Neural cell (in vitro differentiated cells): ENCODE results near the gene SPAG6. TPM values are rescaled to one million over a fixed set of nuclear protein-coding genes. Genes with fewer than 3 reads are reported as not detected.

Experiments used
- H2AFZ ChIP-seq: fragments of 200-600, 300-800 bp; sonication (generic), shearing (Covaris generic); 2 replicates; pipeline ENCODE4 v1.6.0; 2014; ENCODE audit warnings: low read depth, mild to moderate bottlenecking, antibody characterized with exemption, low read length, moderate library complexity
- H3F3A ChIP-seq: fragments of 200-600 bp; shearing (Covaris generic); 2 replicates; pipeline ENCODE4 v1.6.1; 2016; ENCODE audit warnings: mild to moderate bottlenecking, moderate library complexity, mixed read lengths, antibody characterized with exemption, low read length; ENCODE audit not compliant: insufficient read depth, poor library complexity, severe bottlenecking
- H3K27ac ChIP-seq: fragments of 200-600, 300-800 bp; sonication (generic), shearing (Covaris generic); 2 replicates; pipeline ENCODE4 v1.5.1; 2014; ENCODE audit warnings: mild to moderate bottlenecking, low read length, moderate library complexity
- H3K27me3 ChIP-seq: fragments of 300-800, 200-600 bp; sonication (generic), shearing (Covaris generic); 2 replicates; pipeline ENCODE4 v1.6.0; 2014; ENCODE audit warnings: mild to moderate bottlenecking, low read depth, low read length, moderate library complexity; ENCODE audit not compliant: insufficient read depth
- H3K36me3 ChIP-seq: fragments of 300-800, 200-600 bp; sonication (generic), shearing (Covaris generic); 2 replicates; pipeline ENCODE4 v1.5.1; 2014; ENCODE audit warnings: mild to moderate bottlenecking, antibody characterized with exemption, low read length, moderate library complexity; ENCODE audit not compliant: insufficient read depth
- H3K4me2 ChIP-seq: fragments of 300-800, 200-600 bp; sonication (generic), shearing (Covaris generic); 2 replicates; pipeline ENCODE4 v1.6.0; 2014; ENCODE audit warnings: mild to moderate bottlenecking, low read length
- H3K4me3 ChIP-seq: fragments of 300-800, 200-600 bp; sonication (generic), shearing (Covaris generic); 2 replicates; pipeline ENCODE4 v1.5.1; 2014; ENCODE audit warnings: mild to moderate bottlenecking, low read length, moderate library complexity
- H3K79me2 ChIP-seq: fragments of 200-600 bp; shearing (Covaris generic); replicated peaks from 2 replicates; pipeline ENCODE4 v1.6.0; 2014; ENCODE audit warnings: mild to moderate bottlenecking, low read length, moderate library complexity; ENCODE audit not compliant: insufficient read depth
- H3K9ac ChIP-seq: fragments of 300-800, 200-600 bp; sonication (generic), shearing (Covaris generic); 2 replicates; pipeline ENCODE4 v1.6.1; 2016; ENCODE audit warnings: mild to moderate bottlenecking, low read length, mixed read lengths
- H3K9me2 ChIP-seq: fragments of 200-600 bp; shearing (Covaris generic); 2 replicates; pipeline ENCODE4 v1.6.1; 2016; ENCODE audit warnings: mild to moderate bottlenecking, low read length, mixed read lengths; ENCODE audit not compliant: insufficient read depth
- H3K9me3 ChIP-seq: fragments of 200-600, 300-800 bp; sonication (generic), shearing (Covaris generic); 2 replicates; pipeline ENCODE4 v1.6.1; 2016; ENCODE audit warnings: mild to moderate bottlenecking, mixed run types, low read length, moderate library complexity, mixed read lengths
- H4K20me1 ChIP-seq: fragments of 200-600 bp; shearing (Covaris generic); 2 replicates; pipeline ENCODE4 v1.6.1; 2016; ENCODE audit warnings: mild to moderate bottlenecking, mixed run types; ENCODE audit not compliant: insufficient read depth
- EP300 ChIP-seq: fragments of 450-650 bp; conservative IDR thresholded peaks from 2 replicates; pipeline ENCODE4 v1.6.1; 2014; ENCODE audit warnings: antibody characterized with exemption, mild to moderate bottlenecking, moderate library complexity; ENCODE audit not compliant: poor library complexity, severe bottlenecking
- EZH2 ChIP-seq: fragments of 200-600, 300-800 bp; shearing (Covaris generic), sonication (generic); IDR thresholded peaks from 2 replicates; pipeline ENCODE4 v1.6.1; 2014; ENCODE audit warnings: antibody characterized with exemption, low read length, borderline replicate concordance, mild to moderate bottlenecking; ENCODE audit not compliant: insufficient read depth, poor library complexity, severe bottlenecking
- MXI1 ChIP-seq: fragments of 450-650 bp; conservative IDR thresholded peaks from 2 replicates; pipeline ENCODE4 v1.6.1; 2014; ENCODE audit warnings: antibody characterized with exemption, mild to moderate bottlenecking; ENCODE audit not compliant: poor library complexity, severe bottlenecking
- POLR2AphosphoS5 ChIP-seq: IDR thresholded peaks from 2 replicates; pipeline ENCODE4 v1.6.1; 2012
- RAD21 ChIP-seq: fragments of 450-650 bp; conservative IDR thresholded peaks from 2 replicates; pipeline ENCODE4 v1.6.1; 2014; ENCODE audit warnings: antibody characterized with exemption, mild to moderate bottlenecking, moderate library complexity
- SMC3 ChIP-seq: fragments of 450-650 bp; conservative IDR thresholded peaks from 2 replicates; pipeline ENCODE4 v1.6.1; 2014; ENCODE audit warnings: antibody characterized with exemption, mild to moderate bottlenecking, moderate library complexity; ENCODE audit not compliant: poor library complexity
- TAF1 ChIP-seq: IDR thresholded peaks from 2 replicates; pipeline ENCODE4 v1.6.1; 2012; ENCODE audit warnings: low read depth
- polyA plus RNA-seq: library from polyadenylated mRNA; depleted of rRNA; stranded (reverse); fragments of >200 nt; gene quantifications from 2 replicates; pipeline ENCODE4 v1.2.3, GENCODE V29; 2014
- TF ChIP-seq, protein P1 (sequence below): IDR thresholded peaks from 2 replicates; pipeline ENCODE4 v1.6.1; 2012; ENCODE audit warnings: borderline replicate concordance
- TF ChIP-seq, protein P2 (sequence below): fragments of 450-650 bp; IDR thresholded peaks from 2 replicates; pipeline ENCODE4 v1.5.1; 2014; ENCODE audit warnings: antibody characterized with exemption, mild to moderate bottlenecking, moderate library complexity; ENCODE audit not compliant: poor library complexity, severe bottlenecking

The SPAG6 gene
- polyA plus RNA-seq, 1 donor from 2014 or later = 0.36 TPM

DNA sequence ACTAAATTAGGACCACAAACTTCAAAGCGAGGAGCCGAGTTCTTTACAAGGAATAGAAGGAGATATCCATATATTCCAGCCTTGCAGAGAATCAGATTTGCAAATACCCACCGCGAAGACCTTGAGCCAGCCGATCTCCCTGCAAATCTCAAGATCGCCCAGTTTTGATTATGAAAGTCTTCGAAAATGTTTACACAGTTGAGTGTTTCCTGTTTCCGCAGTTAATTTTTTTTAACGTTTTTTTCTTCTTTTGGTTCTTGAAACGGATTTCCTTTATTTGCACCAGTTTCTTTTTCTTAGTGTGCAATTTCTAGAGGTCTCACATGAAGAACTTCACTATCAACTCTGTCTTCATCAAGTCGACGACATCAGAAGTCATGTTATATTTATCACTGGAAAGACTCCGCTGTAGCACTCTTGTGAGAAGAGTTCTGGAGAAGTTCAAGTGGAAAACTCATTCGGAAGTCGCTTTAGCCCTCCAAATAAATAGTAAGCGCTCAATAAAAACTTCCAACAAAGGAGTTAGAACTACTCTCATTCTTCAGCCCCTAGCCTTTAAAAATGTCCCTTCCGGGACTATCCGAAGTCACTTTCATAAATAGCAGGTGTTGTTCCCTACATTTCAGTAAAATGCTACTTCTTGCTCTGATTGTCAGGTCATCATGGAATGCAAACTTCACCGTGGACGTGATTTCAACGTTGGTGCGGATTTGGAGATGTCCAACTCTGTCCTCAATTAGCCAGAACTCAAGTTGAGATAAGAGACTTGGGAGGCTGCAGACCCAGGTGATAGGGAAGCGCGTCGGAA, 11.9 kb upstream of the SPAG6 start:
- H3K9me2 ChIP-seq = no peaks in the 10 kb centered on the region
- TF ChIP-seq EP300 (no peak), EZH2 (no peak), POLR2AphosphoS5 (no peak)
- TF ChIP-seq, protein P1, sequence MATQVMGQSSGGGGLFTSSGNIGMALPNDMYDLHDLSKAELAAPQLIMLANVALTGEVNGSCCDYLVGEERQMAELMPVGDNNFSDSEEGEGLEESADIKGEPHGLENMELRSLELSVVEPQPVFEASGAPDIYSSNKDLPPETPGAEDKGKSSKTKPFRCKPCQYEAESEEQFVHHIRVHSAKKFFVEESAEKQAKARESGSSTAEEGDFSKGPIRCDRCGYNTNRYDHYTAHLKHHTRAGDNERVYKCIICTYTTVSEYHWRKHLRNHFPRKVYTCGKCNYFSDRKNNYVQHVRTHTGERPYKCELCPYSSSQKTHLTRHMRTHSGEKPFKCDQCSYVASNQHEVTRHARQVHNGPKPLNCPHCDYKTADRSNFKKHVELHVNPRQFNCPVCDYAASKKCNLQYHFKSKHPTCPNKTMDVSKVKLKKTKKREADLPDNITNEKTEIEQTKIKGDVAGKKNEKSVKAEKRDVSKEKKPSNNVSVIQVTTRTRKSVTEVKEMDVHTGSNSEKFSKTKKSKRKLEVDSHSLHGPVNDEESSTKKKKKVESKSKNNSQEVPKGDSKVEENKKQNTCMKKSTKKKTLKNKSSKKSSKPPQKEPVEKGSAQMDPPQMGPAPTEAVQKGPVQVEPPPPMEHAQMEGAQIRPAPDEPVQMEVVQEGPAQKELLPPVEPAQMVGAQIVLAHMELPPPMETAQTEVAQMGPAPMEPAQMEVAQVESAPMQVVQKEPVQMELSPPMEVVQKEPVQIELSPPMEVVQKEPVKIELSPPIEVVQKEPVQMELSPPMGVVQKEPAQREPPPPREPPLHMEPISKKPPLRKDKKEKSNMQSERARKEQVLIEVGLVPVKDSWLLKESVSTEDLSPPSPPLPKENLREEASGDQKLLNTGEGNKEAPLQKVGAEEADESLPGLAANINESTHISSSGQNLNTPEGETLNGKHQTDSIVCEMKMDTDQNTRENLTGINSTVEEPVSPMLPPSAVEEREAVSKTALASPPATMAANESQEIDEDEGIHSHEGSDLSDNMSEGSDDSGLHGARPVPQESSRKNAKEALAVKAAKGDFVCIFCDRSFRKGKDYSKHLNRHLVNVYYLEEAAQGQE = no peak
- peaks cover 3% of the 10 kb centered on the region for H3K79me2 ChIP-seq
- peaks cover 73% of the 10 kb centered on the region for H3K27me3 ChIP-seq
- H3K4me3 ChIP-seq = no peak overlapping the region
- H3F3A ChIP-seq = no peaks in the 10 kb centered on the region
- H3K9me3 ChIP-seq = peaks cover 13% of the 10 kb centered on the region
- no peak overlapping the region for H2AFZ ChIP-seq
- H4K20me1 ChIP-seq = no peaks in the 10 kb centered on the region
- H3K36me3 ChIP-seq = peaks cover 17% of the 10 kb centered on the region
- no peak overlapping the region for H3K9ac ChIP-seq
- H3K27ac ChIP-seq = no peak overlapping the region
- no peak overlapping the region for H3K4me2 ChIP-seq

DNA sequence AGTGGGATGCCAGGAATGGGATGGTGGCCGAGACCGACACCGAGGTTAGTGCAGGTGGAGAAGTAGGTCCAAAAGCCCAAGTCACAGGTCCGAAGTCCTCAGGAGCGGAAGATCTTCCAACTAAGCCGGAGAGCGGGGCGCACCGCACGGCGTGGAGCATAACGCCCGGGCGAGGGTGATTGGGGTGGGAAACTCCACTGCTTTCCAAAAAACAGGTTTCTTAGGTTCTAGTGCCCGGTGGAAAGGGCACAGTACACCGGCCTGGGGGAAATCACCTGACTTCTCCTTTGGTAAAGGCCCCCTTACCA, 11.4 kb upstream of the SPAG6 start:
- H3K4me3 ChIP-seq = peak overlapping the region; percentile 66
- peaks cover 3% of the 10 kb centered on the region for H3K79me2 ChIP-seq
- no peak overlapping the region for H3K9ac ChIP-seq
- no peaks in the 10 kb centered on the region for H3K9me2 ChIP-seq
- H3K36me3 ChIP-seq = peaks cover 16% of the 10 kb centered on the region
- TF ChIP-seq MXI1 = no peak
- TF ChIP-seq EP300 = no peak
- TF ChIP-seq EZH2 = no peak
- TF ChIP-seq SMC3 = no peak
- TF ChIP-seq TAF1 = no peak
- TF ChIP-seq RAD21 = no peak
- TF ChIP-seq, protein P2, sequence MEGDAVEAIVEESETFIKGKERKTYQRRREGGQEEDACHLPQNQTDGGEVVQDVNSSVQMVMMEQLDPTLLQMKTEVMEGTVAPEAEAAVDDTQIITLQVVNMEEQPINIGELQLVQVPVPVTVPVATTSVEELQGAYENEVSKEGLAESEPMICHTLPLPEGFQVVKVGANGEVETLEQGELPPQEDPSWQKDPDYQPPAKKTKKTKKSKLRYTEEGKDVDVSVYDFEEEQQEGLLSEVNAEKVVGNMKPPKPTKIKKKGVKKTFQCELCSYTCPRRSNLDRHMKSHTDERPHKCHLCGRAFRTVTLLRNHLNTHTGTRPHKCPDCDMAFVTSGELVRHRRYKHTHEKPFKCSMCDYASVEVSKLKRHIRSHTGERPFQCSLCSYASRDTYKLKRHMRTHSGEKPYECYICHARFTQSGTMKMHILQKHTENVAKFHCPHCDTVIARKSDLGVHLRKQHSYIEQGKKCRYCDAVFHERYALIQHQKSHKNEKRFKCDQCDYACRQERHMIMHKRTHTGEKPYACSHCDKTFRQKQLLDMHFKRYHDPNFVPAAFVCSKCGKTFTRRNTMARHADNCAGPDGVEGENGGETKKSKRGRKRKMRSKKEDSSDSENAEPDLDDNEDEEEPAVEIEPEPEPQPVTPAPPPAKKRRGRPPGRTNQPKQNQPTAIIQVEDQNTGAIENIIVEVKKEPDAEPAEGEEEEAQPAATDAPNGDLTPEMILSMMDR = no peak
- TF ChIP-seq, protein P1 = no peak
- TF ChIP-seq POLR2AphosphoS5 = no peak
- no peaks in the 10 kb centered on the region for H3F3A ChIP-seq
- H3K4me2 ChIP-seq = no peak overlapping the region
- peaks cover 78% of the 10 kb centered on the region for H3K27me3 ChIP-seq
- no peaks in the 10 kb centered on the region for H4K20me1 ChIP-seq
- no peak overlapping the region for H2AFZ ChIP-seq
- H3K27ac ChIP-seq = no peak overlapping the region
- peaks cover 13% of the 10 kb centered on the region for H3K9me3 ChIP-seq
